ENCODE results near the gene YTHDC1.

- no peak for TF ChIP-seq CTCF (conservative IDR thresholded peaks at IDR 0.05; ENCODE audit: low read length)
- no peak for TF ChIP-seq EZH2phosphoT487 (IDR thresholded peaks at IDR 0.05; ENCODE audit: borderline replicate concordance)
Observed at GRCh38 chr4:68319040-68319439, 30.9 kb downstream of the YTHDC1 start.

All from Loucy (cell line).